ENCODE data around the gene ZBTB39.
"Not testable (repeated sequence)": the region's sequence is repeated elsewhere in the genome, so short reads cannot be mapped to it uniquely, and the experiment has no call there.

The ZBTB39 gene

DNA sequence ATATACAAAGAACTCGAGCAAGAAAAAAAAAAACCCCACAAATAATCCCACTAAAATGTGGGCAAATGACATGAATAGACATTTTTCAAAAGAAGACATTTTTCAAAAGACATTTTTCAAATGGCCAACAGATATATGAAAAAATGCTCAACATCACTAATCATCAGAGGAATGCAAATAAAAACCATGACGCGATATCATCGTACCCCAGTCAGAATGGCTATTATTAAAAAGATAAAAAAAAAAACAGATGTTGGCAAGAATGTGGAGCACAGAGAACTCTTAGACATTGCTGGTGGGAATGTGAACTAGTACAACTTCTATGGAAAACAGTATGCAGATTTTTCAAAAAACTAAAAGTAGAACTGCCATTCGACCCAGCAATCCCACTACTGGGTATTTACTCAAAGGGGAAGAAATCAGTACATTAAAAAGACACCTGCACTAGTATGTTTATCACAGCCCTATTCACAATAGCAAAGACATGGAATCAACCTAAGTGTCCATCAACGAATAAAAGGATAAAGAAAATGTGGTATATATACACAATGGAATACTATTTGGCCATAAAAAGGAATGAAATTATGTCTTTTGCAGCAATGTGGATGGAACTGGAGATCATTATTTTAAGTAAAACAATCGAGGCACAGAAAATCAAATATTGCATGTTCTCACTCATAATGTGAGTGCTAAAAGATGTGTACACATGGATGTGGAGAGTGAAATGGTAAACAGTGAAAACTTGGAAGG, 16.3 kb downstream of the ZBTB39 start:
- H3K27ac ChIP-seq: no peak overlapping the region
- TF ChIP-seq ZFX (IDR thresholded peaks at IDR 0.05) (no peak), CTCF (conservative IDR thresholded peaks at IDR 0.05) (no peak)

- TF ChIP-seq ZFX (IDR thresholded peaks at IDR 0.05): no peak
- TF ChIP-seq CTCF (conservative IDR thresholded peaks at IDR 0.05): no peak
- H3K27ac ChIP-seq: no peak overlapping the region
Measured at GRCh38 chr12:56988207-56988739, 18.1 kb downstream of the ZBTB39 start.

GRCh38 chr12:56987551-56988053, 18.7 kb downstream of the ZBTB39 start:
- H3K27ac ChIP-seq: peak overlapping the region; percentile 68
- peak; percentile 98 for TF ChIP-seq CTCF (conservative IDR thresholded peaks at IDR 0.05)
- no peak for TF ChIP-seq ZFX (IDR thresholded peaks at IDR 0.05)

DNA sequence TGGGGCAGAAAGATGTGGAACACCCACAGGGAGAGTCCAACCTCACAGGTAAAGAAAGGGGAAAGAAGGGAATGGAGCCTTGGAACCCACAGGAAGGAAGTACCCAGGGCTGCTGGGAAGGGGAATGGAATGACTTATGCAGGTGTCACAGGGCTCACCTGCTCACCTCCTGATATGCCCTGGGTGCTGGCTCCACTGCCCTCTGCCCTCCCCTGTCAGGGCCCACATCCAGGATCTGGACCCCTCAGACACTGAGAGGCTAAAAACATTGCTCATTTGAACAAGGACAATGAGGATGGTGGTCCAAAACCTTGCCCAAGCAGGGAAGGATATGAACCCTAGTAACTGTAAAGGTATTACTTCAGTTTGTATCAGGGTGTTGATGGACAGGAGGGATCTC, 19.3 kb downstream of the ZBTB39 start:
- H3K27ac ChIP-seq: peak overlapping the region; percentile 68
- no peak for TF ChIP-seq ZFX (IDR thresholded peaks at IDR 0.05)
- no peak for TF ChIP-seq CTCF (conservative IDR thresholded peaks at IDR 0.05)

GRCh38 chr12:56985714-56986113, 20.6 kb downstream of the ZBTB39 start:
- peak overlapping the region; percentile 68 for H3K27ac ChIP-seq

GRCh38 chr12:56983386-56983785, 23.0 kb downstream of the ZBTB39 start:
- no peak overlapping the region for H3K27ac ChIP-seq
- TF ChIP-seq CTCF (conservative IDR thresholded peaks at IDR 0.05) (no peak), ZFX (IDR thresholded peaks at IDR 0.05) (no peak)

DNA sequence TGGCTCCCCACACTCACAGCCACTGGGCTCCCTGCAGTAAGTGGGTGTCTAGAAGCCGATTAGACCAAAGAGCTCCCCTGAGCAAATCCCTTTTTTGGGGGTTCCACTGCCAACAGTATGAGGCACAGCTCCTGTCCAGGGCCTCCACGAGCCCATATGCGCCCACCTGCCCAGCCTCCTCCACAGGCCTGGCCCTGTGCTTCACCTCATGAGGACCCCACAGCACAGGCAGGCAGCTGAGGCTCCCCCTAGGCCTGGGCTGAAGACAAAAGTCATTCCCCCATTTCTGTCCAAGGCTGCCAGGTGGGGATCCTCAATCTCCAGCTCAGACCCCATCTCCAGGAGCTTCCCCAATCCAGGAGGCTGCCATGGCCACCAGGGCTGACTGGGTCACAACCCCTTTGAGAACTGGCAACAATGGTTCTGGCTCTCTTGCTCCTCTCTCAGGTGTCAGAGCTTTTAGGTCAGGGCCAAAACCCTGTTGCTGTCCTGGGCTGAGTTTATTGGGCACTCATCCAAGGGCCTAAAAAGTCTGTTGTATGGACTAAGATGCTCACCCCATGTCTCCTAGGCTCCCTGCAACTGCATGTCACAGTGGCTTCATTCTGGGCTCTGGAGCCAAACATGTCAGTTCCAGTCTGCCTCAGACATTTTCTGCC, 23.6 kb downstream of the ZBTB39 start:
- H3K27ac ChIP-seq: not testable (repeated sequence)

GRCh38 chr12:56980941-56981530, 25.3 kb downstream of the ZBTB39 start:
- TF ChIP-seq CTCF (conservative IDR thresholded peaks at IDR 0.05): no peak
- no peak for TF ChIP-seq ZFX (IDR thresholded peaks at IDR 0.05)
- no peak overlapping the region for H3K27ac ChIP-seq
